Neuronal stem cell (in vitro differentiated cells): ENCODE data around the gene BAG3.
A peak's percentile ranks its signal among the peaks of the same experiment; 100 is the strongest.

Source experiments
- DNase-seq: peaks from one replicate; pipeline ENCODE4 v3.0.0-alpha.2; 2013; ENCODE audit warnings: low spot score
- H2AFZ ChIP-seq: one replicate; pipeline ENCODE4 v1.6.1; 2013; ENCODE audit warnings: mild to moderate bottlenecking, low read length, inconsistent platforms
- H2AK5ac ChIP-seq: 2 replicates; pipeline ENCODE4 v1.6.1; 2013; ENCODE audit warnings: low read depth, mild to moderate bottlenecking, inconsistent platforms, low read length, moderate library complexity, mixed read lengths
- H2BK120ac ChIP-seq: 2 replicates; pipeline ENCODE4 v1.6.1; 2013; ENCODE audit warnings: low read depth, mild to moderate bottlenecking, inconsistent platforms, low read length, moderate library complexity, mixed read lengths
- H2BK12ac ChIP-seq: one replicate; pipeline ENCODE4 v1.6.1; 2013; ENCODE audit warnings: low read length, inconsistent platforms
- H2BK15ac ChIP-seq: 2 replicates; pipeline ENCODE4 v1.6.1; 2013; ENCODE audit warnings: mild to moderate bottlenecking, low read length, inconsistent platforms, mixed read lengths
- H2BK5ac ChIP-seq: one replicate; pipeline ENCODE4 v1.6.1; 2013; ENCODE audit warnings: inconsistent platforms, mild to moderate bottlenecking, low read length, moderate library complexity
- H3K14ac ChIP-seq: one replicate; pipeline ENCODE4 v1.6.1; 2013; ENCODE audit warnings: low read length, inconsistent platforms
- H3K18ac ChIP-seq: 2 replicates; pipeline ENCODE4 v1.6.1; 2013; ENCODE audit warnings: low read length, inconsistent platforms
- H3K23ac ChIP-seq: 2 replicates; pipeline ENCODE4 v1.6.1; 2013; ENCODE audit warnings: low read depth, mild to moderate bottlenecking, mixed read lengths, low read length, inconsistent platforms; ENCODE audit not compliant: poor library complexity
- H3K27ac ChIP-seq: replicated peaks from 3 replicates; pipeline ENCODE4 v1.5.1; 2013; ENCODE audit warnings: low read length, inconsistent platforms
- H3K27me3 ChIP-seq, 3 experiments: 2 replicates each; pipeline ENCODE4 v1.6.1; 2013; ENCODE audit warnings: low read length in 3 of 3, mild to moderate bottlenecking in 2 of 3, inconsistent platforms in 1 of 3, low read depth in 1 of 3, mixed read lengths in 1 of 3, moderate library complexity in 1 of 3; ENCODE audit not compliant: control insufficient read depth in 3 of 3, insufficient read depth in 3 of 3
- H3K36me3 ChIP-seq, 2 donors: replicated peaks in 1 of 2; 2 replicates each; pipeline ENCODE4 v1.6.1; 2013; ENCODE audit warnings: low read length in 2 of 2; ENCODE audit not compliant: control insufficient read depth in 2 of 2, insufficient read depth in 2 of 2
- H3K4ac ChIP-seq: 2 replicates; pipeline ENCODE4 v1.6.1; 2013; ENCODE audit warnings: inconsistent platforms, mild to moderate bottlenecking, low read length, moderate library complexity
- H3K4me1 ChIP-seq, 2 donors: 1 replicate in 1 of 2; 2 replicates in 1 of 2; pipeline ENCODE4 v1.6.1; 2013; ENCODE audit warnings: low read length in 2 of 2, low read depth in 1 of 2; ENCODE audit not compliant: control insufficient read depth in 2 of 2, insufficient read depth in 1 of 2
- H3K4me2 ChIP-seq: one replicate; pipeline ENCODE4 v1.6.1; 2013; ENCODE audit warnings: mild to moderate bottlenecking, low read length, inconsistent platforms; ENCODE audit not compliant: insufficient read depth, poor library complexity, severe bottlenecking
- H3K4me3 ChIP-seq, 2 donors: 2 replicates each; pipeline ENCODE4 v1.5.1; 2013; ENCODE audit warnings: low read length in 2 of 2, mild to moderate bottlenecking in 2 of 2, inconsistent platforms in 1 of 2, moderate library complexity in 1 of 2
- H3K79me1 ChIP-seq: one replicate; pipeline ENCODE4 v1.6.1; 2013; ENCODE audit warnings: low read depth, mild to moderate bottlenecking, inconsistent platforms, low read length, moderate library complexity
- H3K9ac ChIP-seq: one replicate; pipeline ENCODE4 v1.6.1; 2013; ENCODE audit warnings: mild to moderate bottlenecking, low read depth, low read length, inconsistent platforms; ENCODE audit not compliant: poor library complexity
- H3K9me3 ChIP-seq, 2 donors: replicated peaks in 1 of 2; 2 replicates each; pipeline versions ENCODE3 to v1.6.1; 2013; ENCODE audit warnings: low read length in 2 of 2, mild to moderate bottlenecking in 2 of 2, inconsistent platforms in 1 of 2, low read depth in 1 of 2, mixed read lengths in 1 of 2, moderate library complexity in 1 of 2; ENCODE audit not compliant: control insufficient read depth in 2 of 2, insufficient read depth in 1 of 2
- H4K8ac ChIP-seq: one replicate; pipeline ENCODE4 v1.6.1; 2013; ENCODE audit warnings: low read depth, mild to moderate bottlenecking, inconsistent platforms, low read length, moderate library complexity
- H4K91ac ChIP-seq: one replicate; pipeline ENCODE4 v1.6.1; 2013; ENCODE audit warnings: low read length, low read depth, mild to moderate bottlenecking, inconsistent platforms; ENCODE audit not compliant: poor library complexity
- WGBS, 2 donors: extraction: QIAGEN DNeasy Blood & Tissue Kit; methylation state at CpG; one replicate each; pipeline ENCODE4 v1.1.7; 2013; ENCODE audit warnings: missing lambda C conversion rate in 2 of 2, mixed read lengths in 1 of 2; ENCODE audit not compliant: insufficient read length in 2 of 2, insufficient replicate concordance in 1 of 2; ENCODE audit errors: extremely low coverage in 2 of 2; 5-methylcytosine and 5-hydroxymethylcytosine counted together

Gene BAG3

DNA sequence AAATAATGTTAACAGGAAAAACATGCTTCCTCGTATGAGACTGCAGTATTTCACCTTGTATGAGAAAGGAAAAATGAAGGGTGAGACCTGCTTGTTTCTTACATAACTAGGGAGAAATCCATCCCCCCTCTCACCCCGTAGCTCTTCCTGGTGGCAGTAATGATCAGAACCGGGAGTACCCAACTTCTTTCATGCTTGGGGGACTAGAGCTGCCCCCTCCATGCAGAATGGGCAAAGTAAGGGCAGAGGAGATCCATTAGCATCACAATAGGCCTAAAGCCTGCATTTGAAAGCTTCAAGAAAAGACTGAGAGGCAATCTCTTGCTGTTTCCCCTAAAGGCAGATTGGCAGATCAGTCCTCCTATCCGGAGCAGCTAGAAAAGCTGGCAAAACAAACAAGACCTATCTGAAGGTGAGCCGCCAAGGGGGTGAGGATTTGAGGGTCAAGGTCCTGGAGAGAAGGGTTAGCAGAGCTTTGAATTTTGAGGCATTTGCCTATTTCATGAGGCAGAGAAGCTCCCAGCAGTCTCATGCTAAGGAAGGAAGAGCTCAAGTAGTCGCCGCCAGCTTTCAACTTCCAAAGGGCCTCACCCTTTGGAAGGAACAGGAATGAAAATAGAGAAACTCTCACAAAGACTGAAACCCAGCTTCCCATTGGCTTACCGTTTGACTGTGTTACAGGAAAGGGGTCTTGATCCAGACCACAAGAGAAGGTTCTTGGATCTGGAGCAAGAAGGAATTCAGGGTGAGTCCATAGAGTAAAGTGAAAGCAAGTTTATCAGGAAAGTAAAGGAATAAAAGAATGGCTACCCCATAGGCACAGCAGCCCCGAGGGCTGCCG, 36.2 kb downstream of the BAG3 start:
- H4K8ac ChIP-seq = no peak overlapping the region
- H2BK12ac ChIP-seq = no peak overlapping the region
- H2BK15ac ChIP-seq = no peak overlapping the region
- no peak overlapping the region for H3K4ac ChIP-seq
- peak; percentile 61 for DNase-seq
- H3K14ac ChIP-seq = no peak overlapping the region
- no CpG with 5 or more reads among the region's 10 CpGs for WGBS, 2 donors
- no peak overlapping the region for H2BK120ac ChIP-seq
- H3K27me3 ChIP-seq = no peaks in the 10 kb centered on the region
- H4K91ac ChIP-seq = no peak overlapping the region
- H3K9ac ChIP-seq = no peak overlapping the region
- H3K18ac ChIP-seq = no peak overlapping the region
- peak overlapping the region in 1 of 2 donors; percentile 54 for H3K4me3 ChIP-seq
- no peak overlapping the region for H3K23ac ChIP-seq
- H3K79me1 ChIP-seq = no peaks in the 10 kb centered on the region
- H3K4me1 ChIP-seq = peaks cover 10 to 13% of the 10 kb centered on the region in 2 donors
- no peaks in the 10 kb centered on the region for H3K36me3 ChIP-seq
- H2AFZ ChIP-seq = peak overlapping the region; percentile 89
- H3K9me3 ChIP-seq = no peaks in the 10 kb centered on the region
- H3K27ac ChIP-seq = no peak overlapping the region
- no peak overlapping the region for H2BK5ac ChIP-seq
- H3K4me2 ChIP-seq = peak overlapping the region; percentile 78
- no peak overlapping the region for H2AK5ac ChIP-seq

DNA sequence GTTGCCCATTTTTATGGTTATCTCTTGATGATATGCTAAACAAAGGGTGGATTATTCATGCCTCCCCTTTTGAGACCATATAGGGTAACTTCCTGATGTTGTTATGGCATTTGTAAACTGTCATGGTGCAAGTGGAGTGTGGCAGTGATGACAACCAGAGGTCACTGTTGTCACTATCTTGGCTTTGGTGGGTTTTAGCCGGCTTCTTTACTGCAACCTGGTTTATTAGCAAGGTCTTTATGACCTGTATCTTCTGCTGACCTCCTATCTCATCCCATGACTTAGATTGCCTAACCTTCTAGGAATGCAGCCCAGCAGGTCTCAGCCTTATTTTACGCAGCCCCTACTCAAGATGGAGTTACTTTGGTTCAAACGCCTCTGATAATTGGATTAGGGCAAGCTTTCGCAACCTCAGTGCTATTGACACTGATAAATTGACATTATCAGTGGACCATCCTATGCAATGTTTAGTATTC, 36.9 kb downstream of the BAG3 start:
- Histone ChIP-seq H3K4me1 (peaks cover 16% of the 10 kb centered on the region in 2 donors), H4K8ac (no peak overlapping the region), H3K36me3 (no peaks in the 10 kb centered on the region), H2AFZ (peak overlapping the region; percentile 89), H3K9me3 (no peaks in the 10 kb centered on the region), H3K27ac (no peak overlapping the region), H3K23ac (no peak overlapping the region), H4K91ac (no peak overlapping the region), H3K4me3 (peak overlapping the region in 1 of 2 donors; percentile 54), H3K4me2 (no peak overlapping the region), H2AK5ac (no peak overlapping the region), H3K9ac (no peak overlapping the region), H2BK15ac (no peak overlapping the region), H3K4ac (no peak overlapping the region), H2BK5ac (no peak overlapping the region), H2BK12ac (no peak overlapping the region), H2BK120ac (no peak overlapping the region), H3K14ac (no peak overlapping the region), H3K79me1 (no peaks in the 10 kb centered on the region), H3K27me3 (no peaks in the 10 kb centered on the region), H3K18ac (no peak overlapping the region)
- no peak for DNase-seq
- no CpG with 5 or more reads among the region's 4 CpGs for WGBS, 2 donors

DNA sequence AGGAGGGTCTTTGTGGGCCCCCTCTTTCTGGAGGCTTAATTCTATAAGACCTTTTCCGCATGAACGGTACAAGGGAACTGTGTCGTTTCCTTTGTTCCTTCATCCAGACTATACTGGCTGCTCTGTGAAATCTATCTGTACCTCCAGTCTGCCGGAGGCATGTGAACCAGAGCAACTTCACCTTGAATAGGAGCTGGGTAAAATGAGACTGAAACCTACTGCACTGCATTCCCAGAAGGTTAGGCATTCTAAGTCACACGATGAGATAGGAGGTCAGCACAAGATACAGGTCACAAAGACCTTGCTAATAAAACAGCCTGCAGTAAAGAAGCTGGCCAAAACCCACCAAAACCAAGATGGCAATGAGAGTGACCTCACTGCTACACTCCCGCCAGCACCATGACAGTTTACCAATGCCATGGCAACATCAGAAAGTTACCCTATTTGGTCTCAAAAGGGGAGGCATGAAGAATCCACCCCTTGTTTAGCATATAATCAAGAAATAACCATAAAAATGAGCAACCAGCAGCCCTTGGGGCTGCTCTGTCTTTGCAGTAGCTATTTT, 37.9 kb downstream of the BAG3 start:
- H3K9ac ChIP-seq = no peak overlapping the region
- no peak overlapping the region for H2BK120ac ChIP-seq
- H3K4me1 ChIP-seq = peaks cover 17 to 24% of the 10 kb centered on the region in 2 donors
- H4K91ac ChIP-seq = no peak overlapping the region
- H2AFZ ChIP-seq = peak overlapping the region; percentile 89
- H3K4me3 ChIP-seq = no peak overlapping the region
- no peak overlapping the region for H2BK5ac ChIP-seq
- H2AK5ac ChIP-seq = no peak overlapping the region
- no peak overlapping the region for H3K27ac ChIP-seq
- no peak overlapping the region for H3K18ac ChIP-seq
- no peak overlapping the region for H3K14ac ChIP-seq
- no peaks in the 10 kb centered on the region for H3K27me3 ChIP-seq
- no peak overlapping the region for H3K4ac ChIP-seq
- H3K79me1 ChIP-seq = no peaks in the 10 kb centered on the region
- H3K9me3 ChIP-seq = no peaks in the 10 kb centered on the region
- no peaks in the 10 kb centered on the region for H3K36me3 ChIP-seq
- no peak overlapping the region for H3K23ac ChIP-seq
- no peak overlapping the region for H2BK15ac ChIP-seq
- no peak overlapping the region for H4K8ac ChIP-seq
- no CpG with 5 or more reads among the region's 6 CpGs for WGBS, 2 donors
- DNase-seq = no peak
- H2BK12ac ChIP-seq = no peak overlapping the region
- no peak overlapping the region for H3K4me2 ChIP-seq

DNA sequence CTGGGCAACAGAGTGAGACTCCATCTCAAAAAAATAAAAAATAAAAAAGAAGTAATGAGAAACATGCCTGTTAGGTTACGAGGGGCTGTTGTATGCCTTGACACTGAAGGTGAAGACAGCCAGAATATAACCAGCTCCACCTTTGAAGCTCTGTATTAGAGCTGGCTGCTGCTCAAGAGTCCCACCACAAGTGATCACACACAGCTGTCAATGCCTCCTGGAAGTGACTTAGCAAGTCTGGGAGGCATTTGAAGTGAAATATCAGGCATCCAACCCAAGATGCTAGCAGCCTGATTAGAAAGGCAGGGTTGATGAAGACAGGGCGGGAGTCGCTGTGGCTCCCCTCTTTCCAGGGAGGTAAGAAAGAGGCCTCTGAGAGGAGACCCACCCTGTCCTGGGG, 40.5 kb downstream of the BAG3 start:
- H3K4me1 ChIP-seq = peaks cover 17 to 24% of the 10 kb centered on the region in 2 donors
- no peak overlapping the region for H2AFZ ChIP-seq
- no peak overlapping the region for H3K18ac ChIP-seq
- H3K36me3 ChIP-seq = no peaks in the 10 kb centered on the region
- H2BK15ac ChIP-seq = no peak overlapping the region
- no peak overlapping the region for H3K14ac ChIP-seq
- no peak overlapping the region for H4K8ac ChIP-seq
- no peak overlapping the region for H2AK5ac ChIP-seq
- H3K4me3 ChIP-seq = no peak overlapping the region
- H3K9me3 ChIP-seq = peaks cover 2 to 15% of the 10 kb centered on the region in 2 donors
- no peak overlapping the region for H2BK120ac ChIP-seq
- H3K27ac ChIP-seq = no peak overlapping the region
- H3K4ac ChIP-seq = no peak overlapping the region
- H3K9ac ChIP-seq = no peak overlapping the region
- H3K27me3 ChIP-seq = no peaks in the 10 kb centered on the region
- no peak overlapping the region for H3K23ac ChIP-seq
- H2BK5ac ChIP-seq = no peak overlapping the region
- H3K4me2 ChIP-seq = no peak overlapping the region
- H3K79me1 ChIP-seq = no peaks in the 10 kb centered on the region
- no CpG with 5 or more reads among the region's 3 CpGs for WGBS, 2 donors
- H4K91ac ChIP-seq = no peak overlapping the region
- DNase-seq = no peak
- no peak overlapping the region for H2BK12ac ChIP-seq
